Measurements from ENCODE around the gene CST5. TPM values are rescaled to one million over a fixed set of nuclear protein-coding genes. Genes with fewer than 3 reads are reported as not detected.
"Not testable (repeated sequence)": the region's sequence is repeated elsewhere in the genome, so short reads cannot be mapped to it uniquely, and the experiment has no call there.

CST5 gene
- total and polyA plus RNA-seq, 3 donors from 2014 or later, result not detected

- no peaks in the 10 kb centered on the region for H3K36me3 ChIP-seq (ENCODE audit: low read depth, missing control alignments)
- no peaks in the 10 kb centered on the region for H3K4me1 ChIP-seq
- no peak overlapping the region for H3K27ac ChIP-seq
- intact Hi-C loops (cut with DNase I; ENCODE audit: low total_unique reads), result no loop called here
- H3K9me3 ChIP-seq, result no peaks in the 10 kb centered on the region
- no peaks in the 10 kb centered on the region for H3K27me3 ChIP-seq
- no peak overlapping the region for H3K4me3 ChIP-seq
- TF ChIP-seq POLR2A (IDR thresholded peaks at IDR 0.05), result no peak
- TF ChIP-seq, protein P1, sequence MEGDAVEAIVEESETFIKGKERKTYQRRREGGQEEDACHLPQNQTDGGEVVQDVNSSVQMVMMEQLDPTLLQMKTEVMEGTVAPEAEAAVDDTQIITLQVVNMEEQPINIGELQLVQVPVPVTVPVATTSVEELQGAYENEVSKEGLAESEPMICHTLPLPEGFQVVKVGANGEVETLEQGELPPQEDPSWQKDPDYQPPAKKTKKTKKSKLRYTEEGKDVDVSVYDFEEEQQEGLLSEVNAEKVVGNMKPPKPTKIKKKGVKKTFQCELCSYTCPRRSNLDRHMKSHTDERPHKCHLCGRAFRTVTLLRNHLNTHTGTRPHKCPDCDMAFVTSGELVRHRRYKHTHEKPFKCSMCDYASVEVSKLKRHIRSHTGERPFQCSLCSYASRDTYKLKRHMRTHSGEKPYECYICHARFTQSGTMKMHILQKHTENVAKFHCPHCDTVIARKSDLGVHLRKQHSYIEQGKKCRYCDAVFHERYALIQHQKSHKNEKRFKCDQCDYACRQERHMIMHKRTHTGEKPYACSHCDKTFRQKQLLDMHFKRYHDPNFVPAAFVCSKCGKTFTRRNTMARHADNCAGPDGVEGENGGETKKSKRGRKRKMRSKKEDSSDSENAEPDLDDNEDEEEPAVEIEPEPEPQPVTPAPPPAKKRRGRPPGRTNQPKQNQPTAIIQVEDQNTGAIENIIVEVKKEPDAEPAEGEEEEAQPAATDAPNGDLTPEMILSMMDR (IDR thresholded peaks at IDR 0.05), result no peak
- no peak for DNase-seq
- WGBS, 2 donors, result 75 to 85% methylated on average over 2 of the region's 2 CpGs
These were observed 10.0 kb downstream of the CST5 start for GRCh38 chr20:23869520-23869919.

DNA sequence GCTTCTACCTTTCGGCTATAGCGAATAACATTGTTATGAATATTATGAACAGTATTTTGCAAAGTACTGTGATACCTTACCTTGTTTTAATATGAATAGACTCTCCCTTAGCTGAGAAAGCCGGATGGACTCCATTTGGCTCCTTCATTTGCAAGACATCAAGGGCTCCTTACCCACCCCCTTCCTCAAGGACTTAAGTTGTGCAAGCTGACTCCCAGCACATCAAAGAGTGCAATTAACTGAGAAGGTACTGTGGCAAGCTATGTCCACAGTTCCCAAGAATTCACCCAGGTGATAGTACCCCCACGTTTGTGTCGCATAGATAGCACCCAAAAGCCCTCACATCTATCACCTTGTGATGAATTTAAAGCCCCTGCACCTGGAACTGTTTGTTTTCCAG lies 11.2 kb downstream of the CST5 start:
- H3K4me1 ChIP-seq, result no peaks in the 10 kb centered on the region
- no peak overlapping the region for H3K4me3 ChIP-seq
- 40 to 55% methylated on average over 5 of the region's 5 CpGs for whole genome bisulfite sequencing, 2 donors
- H3K27ac ChIP-seq, result no peak overlapping the region
- H3K36me3 ChIP-seq (ENCODE audit: low read depth, missing control alignments), result no peaks in the 10 kb centered on the region
- intact Hi-C loops (cut with DNase I; ENCODE audit: low total_unique reads), result no loop called here
- H3K9me3 ChIP-seq, result no peaks in the 10 kb centered on the region
- no peaks in the 10 kb centered on the region for H3K27me3 ChIP-seq
- no peak for DNase-seq
- TF ChIP-seq, protein P1 (IDR thresholded peaks at IDR 0.05), result no peak
- TF ChIP-seq POLR2A (IDR thresholded peaks at IDR 0.05), result no peak

GRCh38 chr20:23867152-23867776 lies 12.3 kb downstream of the CST5 start:
- Histone ChIP-seq H3K27me3 (no peaks in the 10 kb centered on the region), H3K4me3 (no peak overlapping the region), H3K27ac (no peak overlapping the region), H3K36me3 (ENCODE audit: low read depth, missing control alignments) (no peaks in the 10 kb centered on the region), H3K9me3 (no peaks in the 10 kb centered on the region), H3K4me1 (no peaks in the 10 kb centered on the region)
- TF ChIP-seq POLR2A (IDR thresholded peaks at IDR 0.05), result no peak
- TF ChIP-seq, protein P1 (IDR thresholded peaks at IDR 0.05), result no peak
- intact Hi-C loops (cut with DNase I; ENCODE audit: low total_unique reads), result no loop called here
- no peak for DNase-seq
- WGBS, 2 donors, result 57 to 75% methylated on average over 8 to 9 of the region's 9 CpGs

DNA sequence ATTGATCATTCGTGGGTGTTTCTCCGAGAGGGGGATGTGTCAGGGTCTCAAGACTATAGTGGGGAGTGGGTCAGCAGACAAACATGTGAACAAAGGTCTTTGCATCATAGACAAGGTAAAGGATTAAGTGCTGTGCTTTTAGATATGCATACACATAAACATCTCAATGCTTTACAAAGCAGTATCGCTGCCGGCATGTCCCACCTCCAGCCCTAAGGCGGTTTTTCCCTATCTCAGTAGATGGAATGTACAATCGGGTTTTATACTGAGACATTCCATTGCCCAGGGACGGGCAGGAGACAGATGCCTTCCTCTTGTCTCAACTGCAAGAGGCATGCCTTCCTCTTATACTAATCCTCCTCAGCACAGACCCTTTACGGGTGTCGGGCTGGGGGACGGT lies 18.8 kb downstream of the CST5 start:
- H3K4me3 ChIP-seq; H3K9me3 ChIP-seq; H3K4me1 ChIP-seq; H3K27ac ChIP-seq; H3K36me3 ChIP-seq (ENCODE audit: low read depth, missing control alignments); H3K27me3 ChIP-seq; intact Hi-C loops (cut with DNase I; ENCODE audit: low total_unique reads); DNase-seq: not testable (repeated sequence)
- 63 to 72% methylated on average over 10 of the region's 10 CpGs for WGBS, 2 donors

GRCh38 chr20:23857962-23858595 lies 21.5 kb downstream of the CST5 start:
- Histone ChIP-seq H3K36me3 (ENCODE audit: low read depth, missing control alignments) (no peaks in the 10 kb centered on the region), H3K27me3 (no peaks in the 10 kb centered on the region), H3K4me1 (no peaks in the 10 kb centered on the region), H3K4me3 (no peak overlapping the region), H3K27ac (no peak overlapping the region), H3K9me3 (no peaks in the 10 kb centered on the region)
- no peak for DNase-seq
- TF ChIP-seq, protein P1 (IDR thresholded peaks at IDR 0.05), result no peak
- TF ChIP-seq POLR2A (IDR thresholded peaks at IDR 0.05), result no peak
- WGBS, 2 donors, result 40 to 45% methylated on average over 7 to 9 of the region's 9 CpGs
- intact Hi-C loops (cut with DNase I; ENCODE audit: low total_unique reads), result no loop called here
